K562 treated with DMSO at 1 percent for 24 hours (cell line): Measurements from ENCODE around the gene RET. TPM values are rescaled to one million over a fixed set of nuclear protein-coding genes. Genes with fewer than 3 reads are reported as not detected.

ENCODE experiments used
- total RNA-seq: library from RNA; unstranded; fragments of 300-600 nt; gene quantifications from 2 replicates; pipeline ENCODE4 v1.2.3, GENCODE V29; 2022; ENCODE audit warnings: low read depth; ENCODE audit not compliant: insufficient read depth

RET gene
- not detected in 2 replicates for total RNA-seq

DNA sequence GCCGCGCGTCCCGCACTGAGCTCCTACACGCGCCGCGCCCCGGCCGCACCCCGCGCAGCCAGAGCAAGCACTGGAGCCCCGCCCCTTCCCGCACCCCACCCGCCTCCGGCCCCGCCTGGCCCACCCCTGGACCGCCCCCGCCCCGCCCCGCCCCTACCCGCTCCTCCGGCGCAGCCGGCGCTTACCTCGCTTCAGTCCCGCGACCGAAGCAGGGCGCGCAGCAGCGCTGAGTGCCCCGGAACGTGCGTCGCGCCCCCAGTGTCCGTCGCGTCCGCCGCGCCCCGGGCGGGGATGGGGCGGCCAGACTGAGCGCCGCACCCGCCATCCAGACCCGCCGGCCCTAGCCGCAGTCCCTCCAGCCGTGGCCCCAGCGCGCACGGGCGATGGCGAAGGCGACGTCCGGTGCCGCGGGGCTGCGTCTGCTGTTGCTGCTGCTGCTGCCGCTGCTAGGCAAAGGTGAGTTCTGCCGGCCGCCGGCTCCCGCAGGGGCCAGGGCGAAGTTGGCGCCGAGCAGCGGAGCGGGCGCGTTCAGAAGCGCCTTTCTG, at the start of gene RET:
RET (plus strand) TSS at position 194 of the 545 bp plus-strand sequence; CDS start at position 384, 190 bp downstream.

DNA sequence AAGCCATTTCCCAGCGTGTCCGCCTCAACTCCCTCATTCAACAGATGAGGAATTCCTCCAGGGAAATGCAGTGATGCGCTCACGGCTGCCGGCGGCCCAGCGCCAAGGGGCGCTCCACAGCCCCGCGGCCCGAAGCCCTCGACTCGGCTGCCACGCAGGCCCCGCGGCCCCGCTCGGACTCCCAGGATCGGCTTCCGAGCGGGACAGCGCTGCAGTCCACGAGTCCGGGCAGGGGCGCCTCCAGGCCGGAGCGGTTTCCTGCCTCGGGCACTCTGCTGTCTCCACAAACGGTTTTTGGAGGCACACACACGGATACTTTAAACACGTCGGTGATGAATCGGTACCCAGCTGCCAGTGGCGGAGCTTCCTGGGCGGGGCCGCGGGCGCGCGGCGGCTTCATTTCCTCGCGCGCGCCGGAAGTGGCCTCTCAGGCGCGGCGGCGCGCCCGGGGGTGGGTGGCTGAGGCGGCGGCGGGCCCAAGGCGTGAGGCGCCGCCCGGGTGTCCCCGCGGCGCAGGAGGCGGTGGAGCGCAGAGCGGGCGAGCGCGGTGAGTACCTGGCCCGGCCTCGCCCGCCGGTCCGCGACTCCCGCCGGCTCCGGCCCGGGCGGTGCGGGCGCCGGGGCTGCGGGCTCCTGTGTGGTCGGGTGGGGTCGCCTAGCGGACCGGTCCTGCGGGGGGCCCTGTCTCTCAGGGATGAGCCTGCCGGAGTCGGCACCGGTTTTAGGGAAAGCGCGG, 61.3 kb downstream of the RET start, which contains the start of gene CSGALNACT2:
CSGALNACT2 (plus strand) TSS at position 425 of the 736 bp plus-strand sequence. CDS start 16,705 bp downstream, outside the sequence.

Other genes starting within 250 kb of the RET start
- gene CSGALNACT2, start 61.4 kb downstream of the RET start, total RNA-seq, result 4.1 and 5.9 TPM in 2 replicates
- 4.6 and 5.6 TPM in 2 replicates for gene RASGEF1A, start 190.0 kb downstream of the RET start, total RNA-seq